Panc1 (cell line): ENCODE results near the gene IFNAR2. TPM values are rescaled to one million over a fixed set of nuclear protein-coding genes. Genes with fewer than 3 reads are reported as not detected.
A peak's percentile ranks its signal among the peaks of the same experiment; 100 is the strongest.

Experiments
- ATAC-seq: fragments of 200-7000 bp; cut with Tn5 transposase; 2 replicates; pipeline ENCODE4 v1.9.1; 2020; ENCODE audit warnings: mild to moderate bottlenecking, moderate library complexity
- BruUV-seq: library from RNA; stranded (reverse); fragments of 400-500 nt; replicated peaks from 2 replicates; lab custom pipeline; 2021; lab: Mats Ljungman, UMichigan
- CTCF ChIA-PET: fragments of 300-600 bp; sonication (Branson Sonifier 250); formaldehyde crosslinking; loops from one replicate; lab custom pipeline; 2022; ENCODE audit warnings: antibody characterized with exemption; lab: Charles Lee
- POLR2A ChIA-PET: fragments of 300-600 bp; sonication (Branson Sonifier 250); formaldehyde crosslinking; loops from one replicate; lab custom pipeline; 2022; ENCODE audit warnings: antibody characterized with exemption; lab: Charles Lee
- DNase-seq: peaks from one replicate; pipeline ENCODE4 v3.0.0-alpha.2; 2010; ENCODE audit warnings: low read depth, low spot score
- H3K27ac ChIP-seq: 2 replicates; pipeline ENCODE4 v1.5.1; 2011; ENCODE audit warnings: mild to moderate bottlenecking, low read length, inconsistent platforms
- H3K27me3 ChIP-seq: fragments of 200-500 bp; sonication (Bioruptor generic); 2 replicates; pipeline ENCODE4 v1.6.0; 2014; ENCODE audit warnings: low read length, inconsistent platforms; ENCODE audit not compliant: control insufficient read depth, insufficient read depth
- H3K36me3 ChIP-seq: fragments of 200-500 bp; sonication (Bioruptor generic); 2 replicates; pipeline ENCODE4 v1.5.1; 2014; ENCODE audit warnings: inconsistent platforms, mild to moderate bottlenecking, low read length, moderate library complexity; ENCODE audit not compliant: control insufficient read depth, insufficient read depth
- H3K4me1 ChIP-seq: 2 replicates; pipeline ENCODE4 v1.5.1; 2011; ENCODE audit warnings: inconsistent platforms, mild to moderate bottlenecking, low read length, moderate library complexity; ENCODE audit not compliant: control insufficient read depth, insufficient read depth
- H3K4me3 ChIP-seq, 2 experiments: 2 replicates each; pipeline ENCODE4 v1.5.1; 2011 to 2012; ENCODE audit warnings: low read depth in 2 of 2, low read length in 2 of 2, mild to moderate bottlenecking in 2 of 2, inconsistent platforms in 1 of 2, moderate library complexity in 1 of 2
- H3K9me3 ChIP-seq: fragments of 200-500 bp; sonication (Bioruptor generic); 2 replicates; pipeline ENCODE4 v1.5.1; 2014; ENCODE audit warnings: low read depth, mild to moderate bottlenecking, inconsistent platforms, low read length, moderate library complexity; ENCODE audit not compliant: control insufficient read depth, insufficient read depth
- CTCF ChIP-seq: fragments of 450-650 bp; IDR thresholded peaks from 2 replicates; pipeline ENCODE4 v1.5.1; 2017; ENCODE audit warnings: mild to moderate bottlenecking
- POLR2AphosphoS5 ChIP-seq: IDR thresholded peaks from 2 replicates; pipeline ENCODE4 v1.6.1; 2012; ENCODE audit warnings: mild to moderate bottlenecking, low read depth, low read length, moderate library complexity
- REST ChIP-seq, 2 experiments: IDR thresholded peaks; 2 replicates each; pipeline ENCODE4 v1.6.1; 2011 to 2012; ENCODE audit warnings: low read depth in 2 of 2, control low read depth in 1 of 2, low read length in 1 of 2, mild to moderate bottlenecking in 1 of 2, moderate library complexity in 1 of 2; ENCODE audit not compliant: insufficient read depth in 1 of 2
- SIN3A ChIP-seq: IDR thresholded peaks from 2 replicates; pipeline ENCODE4 v1.6.1; 2012; ENCODE audit warnings: low read depth, mild to moderate bottlenecking, low read length, moderate library complexity, borderline replicate concordance; ENCODE audit not compliant: insufficient read depth
- TCF7L2 ChIP-seq: IDR thresholded peaks from 2 replicates; pipeline ENCODE4 v1.6.1; 2011; ENCODE audit warnings: mild to moderate bottlenecking, low read depth, low read length, inconsistent platforms
- in situ Hi-C: cut with HindIII; loops from 2 replicates; pipeline ENCODE4 v1.10.0; 2016; ENCODE audit warnings: low sequenced_read_pairs, low pct_unique_long_range_greater_than_20kb
- intact Hi-C: fragments of 100-400 bp; cut with micrococcal nuclease; formaldehyde crosslinking; loops from one replicate; pipeline ENCODE4 v1.10.0; 2022; ENCODE audit not compliant: unreplicated experiment
- total RNA-seq: library from RNA; stranded (reverse); gene quantifications from one replicate; pipeline ENCODE4 v1.2.1, GENCODE V29; 2021; ENCODE audit not compliant: unreplicated experiment

The IFNAR2 gene
- total RNA-seq, 1 experiment from 2014 or later: 18.2 TPM

GRCh38 chr21:33268737-33269441 is 39.2 kb downstream of the IFNAR2 start:
- no peak for ATAC-seq
- no peak for DNase-seq
- TSS peak; percentile 43 for BruUV-seq
- TF ChIP-seq REST (IDR thresholded peaks at IDR 0.05; ENCODE audit: insufficient read depth in 1 of 2, low read depth in 2 of 2, low read length in 1 of 2) (no peak), CTCF (no peak), POLR2AphosphoS5 (no peak), SIN3A (no peak)
- Histone ChIP-seq H3K36me3 (no peaks in the 10 kb centered on the region), H3K4me3 (no peak overlapping the region), H3K9me3 (no peaks in the 10 kb centered on the region), H3K27ac (no peak overlapping the region), H3K27me3 (no peaks in the 10 kb centered on the region), H3K4me1 (0 out of 2 replicates have a peak, but pooled peaks cover 2% of the 10 kb centered on the region)
- intact Hi-C loops (no loop called here), in situ Hi-C loops (no loop called here)
- POLR2A ChIA-PET: no interaction called here
- CTCF ChIA-PET: no interaction called here

- ATAC-seq: no peak
- Histone ChIP-seq H3K36me3 (no peaks in the 10 kb centered on the region), H3K27ac (no peak overlapping the region), H3K4me3 (no peak overlapping the region), H3K27me3 (no peaks in the 10 kb centered on the region), H3K9me3 (no peaks in the 10 kb centered on the region), H3K4me1 (0 out of 2 replicates have a peak, but pooled peaks cover 2% of the 10 kb centered on the region)
- no TSS peak for BruUV-seq
- ChIA-PET POLR2A (no interaction called here), CTCF (no interaction called here)
- in situ Hi-C loops (no loop called here), intact Hi-C loops (no loop called here)
- DNase-seq: no peak
- TF ChIP-seq POLR2AphosphoS5 (no peak), SIN3A (no peak), CTCF (no peak), TCF7L2 (no peak), REST (IDR thresholded peaks at IDR 0.05; ENCODE audit: insufficient read depth in 1 of 2, low read depth in 2 of 2, low read length in 1 of 2) (no peak)
Measured at GRCh38 chr21:33270986-33271385, 41.2 kb downstream of the IFNAR2 start.
